Sigmoid colon (tissue), 4 donors: ENCODE results near the gene NUB1.

ENCODE experiments used
- EP300 ChIP-seq, 4 donors: sonication (generic); formaldehyde crosslinking; IDR thresholded peaks; one replicate each; pipeline ENCODE4 v1.6.1; 2017; ENCODE audit warnings: antibody characterized with exemption in 4 of 4
- POLR2A ChIP-seq, 2 donors: fragments of 450-650 bp; IDR thresholded peaks; one replicate each; pipeline ENCODE4 v1.6.1; 2016; ENCODE audit warnings: antibody characterized with exemption in 2 of 2, mild to moderate bottlenecking in 2 of 2, moderate library complexity in 2 of 2
- TF ChIP-seq, protein P1 (sequence below), 4 experiments: fragments of 450-650 bp in 3 of 4; fragments of 200-600 bp in 1 of 4; IDR thresholded peaks; one replicate each; pipeline ENCODE4 v1.5.1; 2016 to 2019; ENCODE audit warnings: antibody characterized with exemption in 4 of 4, mild to moderate bottlenecking in 3 of 4, moderate library complexity in 2 of 4

GRCh38 chr7:151395036-151395367, 53.4 kb downstream of the NUB1 start:
- TF ChIP-seq, protein P1, sequence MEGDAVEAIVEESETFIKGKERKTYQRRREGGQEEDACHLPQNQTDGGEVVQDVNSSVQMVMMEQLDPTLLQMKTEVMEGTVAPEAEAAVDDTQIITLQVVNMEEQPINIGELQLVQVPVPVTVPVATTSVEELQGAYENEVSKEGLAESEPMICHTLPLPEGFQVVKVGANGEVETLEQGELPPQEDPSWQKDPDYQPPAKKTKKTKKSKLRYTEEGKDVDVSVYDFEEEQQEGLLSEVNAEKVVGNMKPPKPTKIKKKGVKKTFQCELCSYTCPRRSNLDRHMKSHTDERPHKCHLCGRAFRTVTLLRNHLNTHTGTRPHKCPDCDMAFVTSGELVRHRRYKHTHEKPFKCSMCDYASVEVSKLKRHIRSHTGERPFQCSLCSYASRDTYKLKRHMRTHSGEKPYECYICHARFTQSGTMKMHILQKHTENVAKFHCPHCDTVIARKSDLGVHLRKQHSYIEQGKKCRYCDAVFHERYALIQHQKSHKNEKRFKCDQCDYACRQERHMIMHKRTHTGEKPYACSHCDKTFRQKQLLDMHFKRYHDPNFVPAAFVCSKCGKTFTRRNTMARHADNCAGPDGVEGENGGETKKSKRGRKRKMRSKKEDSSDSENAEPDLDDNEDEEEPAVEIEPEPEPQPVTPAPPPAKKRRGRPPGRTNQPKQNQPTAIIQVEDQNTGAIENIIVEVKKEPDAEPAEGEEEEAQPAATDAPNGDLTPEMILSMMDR (IDR thresholded peaks at IDR 0.05) = no peak
- TF ChIP-seq POLR2A (IDR thresholded peaks at IDR 0.05) (no peak), EP300 (IDR thresholded peaks at IDR 0.05) (no peak)
